Epithelial cell of proximal tubule (primary cell): ENCODE results near the gene CFAP43. TPM values are rescaled to one million over a fixed set of nuclear protein-coding genes. Genes with fewer than 3 reads are reported as not detected.

ENCODE experiments used
- DNase-seq: peaks from one replicate; pipeline ENCODE4 v3.0.0-alpha.2; 2011; ENCODE audit warnings: low read depth
- H3K4me3 ChIP-seq: 2 replicates; pipeline ENCODE4 v1.5.1; 2011; ENCODE audit warnings: low read depth, mild to moderate bottlenecking, low read length
- total RNA-seq: library from RNA; depleted of rRNA; stranded (reverse); fragments of >200 nt; gene quantifications from 2 replicates; pipeline ENCODE4 v1.2.3, GENCODE V29; 2015
- TF ChIP-seq, protein P1 (sequence below): conservative IDR thresholded peaks from 2 replicates; pipeline ENCODE4 v1.5.1; 2012; ENCODE audit warnings: low read depth, mild to moderate bottlenecking, low read length

CFAP43 gene
- total RNA-seq, 1 donor from 2014 or later = 0.46 TPM

GRCh38 chr10:104128214-104128613 is 104.0 kb downstream of the CFAP43 start:
- TF ChIP-seq, protein P1, sequence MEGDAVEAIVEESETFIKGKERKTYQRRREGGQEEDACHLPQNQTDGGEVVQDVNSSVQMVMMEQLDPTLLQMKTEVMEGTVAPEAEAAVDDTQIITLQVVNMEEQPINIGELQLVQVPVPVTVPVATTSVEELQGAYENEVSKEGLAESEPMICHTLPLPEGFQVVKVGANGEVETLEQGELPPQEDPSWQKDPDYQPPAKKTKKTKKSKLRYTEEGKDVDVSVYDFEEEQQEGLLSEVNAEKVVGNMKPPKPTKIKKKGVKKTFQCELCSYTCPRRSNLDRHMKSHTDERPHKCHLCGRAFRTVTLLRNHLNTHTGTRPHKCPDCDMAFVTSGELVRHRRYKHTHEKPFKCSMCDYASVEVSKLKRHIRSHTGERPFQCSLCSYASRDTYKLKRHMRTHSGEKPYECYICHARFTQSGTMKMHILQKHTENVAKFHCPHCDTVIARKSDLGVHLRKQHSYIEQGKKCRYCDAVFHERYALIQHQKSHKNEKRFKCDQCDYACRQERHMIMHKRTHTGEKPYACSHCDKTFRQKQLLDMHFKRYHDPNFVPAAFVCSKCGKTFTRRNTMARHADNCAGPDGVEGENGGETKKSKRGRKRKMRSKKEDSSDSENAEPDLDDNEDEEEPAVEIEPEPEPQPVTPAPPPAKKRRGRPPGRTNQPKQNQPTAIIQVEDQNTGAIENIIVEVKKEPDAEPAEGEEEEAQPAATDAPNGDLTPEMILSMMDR = no peak
- DNase-seq = no peak
- no peak overlapping the region for H3K4me3 ChIP-seq

GRCh38 chr10:104127411-104127810 is 104.8 kb downstream of the CFAP43 start:
- DNase-seq = no peak
- no peak overlapping the region for H3K4me3 ChIP-seq
- TF ChIP-seq, protein P1 = peak; percentile 46

GRCh38 chr10:104123397-104123796 is 108.8 kb downstream of the CFAP43 start:
- TF ChIP-seq, protein P1 = peak; percentile 56
- no peak for DNase-seq
- peak overlapping the region; percentile 9 for H3K4me3 ChIP-seq

- peak overlapping the region; percentile 85 for H3K4me3 ChIP-seq
- TF ChIP-seq, protein P1 = no peak
- DNase-seq = no peak
Measured at GRCh38 chr10:104122225-104123107, 109.7 kb downstream of the CFAP43 start.

DNA sequence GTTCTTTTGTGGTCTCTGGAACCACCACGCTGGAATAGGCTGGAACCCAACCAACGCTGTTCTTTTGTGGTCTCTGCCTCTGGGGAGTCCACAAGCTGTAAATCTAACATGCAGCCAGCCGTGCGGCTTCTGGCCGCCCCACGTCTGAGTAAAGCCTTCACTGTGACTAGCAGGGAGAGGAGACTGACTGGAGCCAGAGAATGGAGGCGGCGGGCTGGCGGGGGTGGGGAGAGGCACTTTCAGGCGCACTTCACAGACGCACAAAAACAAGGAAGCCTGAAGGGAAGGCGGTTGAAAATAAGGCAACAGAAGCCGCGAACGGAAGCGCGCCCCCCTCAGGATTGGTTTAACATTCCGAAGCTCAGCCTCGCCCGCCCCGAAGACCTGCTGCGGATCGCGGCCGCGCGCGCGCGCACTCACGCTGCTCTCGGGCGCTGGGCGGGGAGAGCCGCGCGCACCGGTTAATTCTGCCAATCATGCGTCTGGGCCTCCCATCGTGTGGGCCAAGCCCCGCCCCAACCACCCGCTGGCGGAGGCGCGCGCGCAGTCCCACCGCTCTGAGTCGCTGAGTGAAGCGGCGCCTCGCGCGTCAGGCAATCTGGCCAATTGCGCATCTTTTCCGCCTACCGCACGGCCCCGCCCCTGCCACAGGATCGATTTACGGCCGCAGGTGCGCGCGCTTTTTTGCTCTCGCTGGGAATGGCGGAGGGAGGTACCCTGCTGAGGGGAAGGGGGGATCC is 110.5 kb downstream of the CFAP43 start, which contains the start of gene SFR1:
TSS of gene SFR1 (plus strand) at position 687 of the 740 bp plus-strand sequence. CDS start at position 700, 13 bp downstream.
- H3K4me3 ChIP-seq = peak within 1 kb of the TSS; percentile 85
- peak; percentile 72 for DNase-seq
- TF ChIP-seq, protein P1 = peak; percentile 61

GRCh38 chr10:104120903-104121484 is 111.2 kb downstream of the CFAP43 start:
- H3K4me3 ChIP-seq = peak overlapping the region; percentile 59
- TF ChIP-seq, protein P1 = no peak
- DNase-seq = peak; percentile 85
